GM12878 (cell line): Measurements from ENCODE around the gene RPL36. TPM values are rescaled to one million over a fixed set of nuclear protein-coding genes. Genes with fewer than 3 reads are reported as not detected.

Source experiments
- ATAC-seq: fragments of 200-7000 bp; cut with Tn5 transposase; 3 replicates; pipeline ENCODE4 v1.9.1; 2020; ENCODE audit warnings: mild to moderate bottlenecking, moderate library complexity
- BruUV-seq: library from RNA; stranded (reverse); fragments of 400-500 nt; replicated peaks from 2 replicates; lab custom pipeline; 2021; lab: Mats Ljungman, UMichigan
- CTCF ChIA-PET: fragments of 300-600 bp; sonication (Branson Sonifier 250); formaldehyde crosslinking; extraction: SDS; loops from one replicate; lab custom pipeline; 2021; ENCODE audit warnings: inconsistent platforms; lab: Yijun Ruan, JAX
- POLR2A ChIA-PET: fragments of 350-600 bp; formaldehyde crosslinking; extraction: SDS; loops from one replicate; lab custom pipeline; 2021; ENCODE audit warnings: inconsistent platforms; lab: Charles Lee
- RAD21 ChIA-PET: fragments of 300-600 bp; sonication (Branson Sonifier 250); formaldehyde crosslinking; loops from one replicate; lab custom pipeline; 2023; ENCODE audit warnings: antibody characterized with exemption; ENCODE audit not compliant: unreplicated experiment; lab: Charles Lee
- SMC1A ChIA-PET: fragments of 300-600 bp; sonication (Branson Sonifier 250); formaldehyde crosslinking; loops from one replicate; lab custom pipeline; 2023; ENCODE audit not compliant: unreplicated experiment, uncharacterized antibody; lab: Charles Lee
- DNase-seq: peaks from one replicate; pipeline ENCODE4 v3.0.0-alpha.2; 2011; ENCODE audit warnings: low read depth, low spot score
- FAIRE-seq: peaks from 3 replicates; lab custom pipeline; 2011; peaks lifted over from hg19 to GRCh38; lab: Jason Lieb, UNC
- H2AFZ ChIP-seq: 2 replicates; pipeline ENCODE4 v1.6.0; 2011; ENCODE audit warnings: low read depth, low read length, control low read depth; ENCODE audit not compliant: control insufficient read depth
- H3K27ac ChIP-seq: 2 replicates; pipeline ENCODE4 v1.5.1; 2011; ENCODE audit warnings: control low read depth; ENCODE audit not compliant: control insufficient read depth, insufficient read depth
- H3K27me3 ChIP-seq, 2 experiments: replicated peaks in 1 of 2; 2 replicates each; pipeline versions ENCODE4 v1.6.0 to v1.6.1; 2011; ENCODE audit warnings: low read length in 1 of 2; ENCODE audit not compliant: control insufficient read depth in 2 of 2, insufficient read depth in 2 of 2
- H3K36me3 ChIP-seq, 2 experiments: 2 replicates each; pipeline ENCODE4 v1.5.1; 2011; ENCODE audit warnings: low read length in 1 of 2; ENCODE audit not compliant: control insufficient read depth in 2 of 2, insufficient read depth in 2 of 2
- H3K4me1 ChIP-seq: 2 replicates; pipeline ENCODE4 v1.6.1; 2011; ENCODE audit warnings: mild to moderate bottlenecking, low read length, moderate library complexity, mixed read lengths; ENCODE audit not compliant: control insufficient read depth, insufficient read depth
- H3K4me2 ChIP-seq: 2 replicates; pipeline ENCODE4 v1.6.0; 2011; ENCODE audit warnings: control low read depth; ENCODE audit not compliant: control insufficient read depth, insufficient read depth
- H3K4me3 ChIP-seq: fragments of 200-600 bp; sonication (generic); 2 replicates; pipeline ENCODE4 v1.5.1; 2016
- H3K79me2 ChIP-seq: 2 replicates; pipeline ENCODE4 v1.6.0; 2011; ENCODE audit warnings: low read length; ENCODE audit not compliant: control insufficient read depth, insufficient read depth
- H3K9ac ChIP-seq: 2 replicates; pipeline ENCODE4 v1.8.0; 2011; ENCODE audit warnings: low read length, control low read depth, mixed read lengths; ENCODE audit not compliant: control insufficient read depth, insufficient read depth
- H3K9me3 ChIP-seq: replicated peaks from 3 replicates; pipeline ENCODE4 v1.5.1; 2011; ENCODE audit warnings: mild to moderate bottlenecking, low read length; ENCODE audit not compliant: control insufficient read depth, insufficient read depth
- H4K20me1 ChIP-seq: 2 replicates; pipeline ENCODE4 v1.6.0; 2011; ENCODE audit not compliant: control insufficient read depth, insufficient read depth
- ATF7 ChIP-seq: fragments of 450-650 bp; IDR thresholded peaks from 2 replicates; pipeline ENCODE4 v1.6.1; 2016; ENCODE audit warnings: low read depth, mild to moderate bottlenecking
- CBFB ChIP-seq: IDR thresholded peaks from 2 replicates; pipeline ENCODE4 v1.6.1; 2016; ENCODE audit warnings: antibody characterized with exemption, low read depth
- EP300 ChIP-seq, 2 experiments: fragments of 150-350 bp in 1 of 2; IDR thresholded peaks; 2 replicates each; pipeline ENCODE4 v1.6.1; 2011 to 2012; ENCODE audit warnings: low read depth in 2 of 2, low read length in 2 of 2, borderline replicate concordance in 1 of 2, improper control_type of control experiment in 1 of 2, inconsistent platforms in 1 of 2; ENCODE audit not compliant: control insufficient read depth in 1 of 2
- GATAD2B ChIP-seq: fragments of 450-650 bp; conservative IDR thresholded peaks from 2 replicates; pipeline ENCODE4 v1.6.1; 2017; ENCODE audit warnings: low read depth, mild to moderate bottlenecking, moderate library complexity
- PAX8 ChIP-seq: fragments of 450-650 bp; IDR thresholded peaks from 2 replicates; pipeline ENCODE4 v1.6.1; 2017; ENCODE audit warnings: mild to moderate bottlenecking, moderate library complexity
- PML ChIP-seq: IDR thresholded peaks from 2 replicates; pipeline ENCODE4 v1.6.1; 2012; ENCODE audit warnings: low read length, inconsistent platforms
- POLR2A ChIP-seq: IDR thresholded peaks from 2 replicates; pipeline ENCODE4 v1.6.1; 2011; ENCODE audit warnings: low read depth, mild to moderate bottlenecking, low read length
- POLR2AphosphoS5 ChIP-seq: IDR thresholded peaks from 2 replicates; pipeline ENCODE4 v1.6.1; 2011; ENCODE audit warnings: mild to moderate bottlenecking, low read length, inconsistent platforms
- SMAD5 ChIP-seq: IDR thresholded peaks from 2 replicates; pipeline ENCODE4 v1.6.1; 2016; ENCODE audit warnings: antibody characterized with exemption, low read depth
- TCF12 ChIP-seq: IDR thresholded peaks from 2 replicates; pipeline ENCODE4 v1.6.1; 2011; ENCODE audit warnings: low read depth, mild to moderate bottlenecking, low read length
- ZNF592 ChIP-seq: fragments of 450-650 bp; IDR thresholded peaks from 2 replicates; pipeline ENCODE4 v1.6.1; 2017; ENCODE audit warnings: mild to moderate bottlenecking, moderate library complexity
- ZSCAN29 ChIP-seq: fragments of 450-650 bp; IDR thresholded peaks from 2 replicates; pipeline ENCODE4 v1.6.1; 2017; ENCODE audit warnings: mild to moderate bottlenecking, moderate library complexity
- WGBS: methylation state at CpG from one replicate; pipeline ENCODE4 v1.1.6; 2016; ENCODE audit warnings: low lambda C conversion rate; ENCODE audit not compliant: insufficient replicate concordance, insufficient coverage; ENCODE audit errors: missing lambda C conversion rate; 5-methylcytosine and 5-hydroxymethylcytosine counted together
- in situ Hi-C: fragments of 300-500 bp; cut with MboI; formaldehyde crosslinking; loops from 9 replicates; pipeline ENCODE4 v1.14.3; 2018; ENCODE audit warnings: mixed read lengths
- intact Hi-C: fragments of 100-400 bp; cut with micrococcal nuclease; formaldehyde crosslinking; loops from one replicate; pipeline ENCODE4 v1.14.2; 2022; ENCODE audit not compliant: unreplicated experiment
- polyA plus RNA-seq, 11 experiments: library from polyadenylated mRNA; depleted of rRNA in 4 of 11; unstranded in 6 of 11; stranded (reverse) in 5 of 11; fragments of >200 nt; fragmentation: Nextera tagmentation in 4 of 11; fragmentation: Illumina TruSeq in 1 of 11; extraction: Ambion mirVana in 4 of 11; extraction: Trizol in 1 of 11; gene quantifications; 1 replicate in 1 of 11; 2 replicates in 10 of 11; pipeline versions ENCODE4 v1.2.1 to v1.2.3, GENCODE V29; 2011 to 2016; ENCODE audit warnings: inconsistent platforms in 2 of 11, missing spikeins in 2 of 11, low read depth in 1 of 11
- total RNA-seq, 4 experiments: library from RNA; depleted of rRNA in 3 of 4; stranded (reverse); fragments of >200 nt in 3 of 4; fragmentation: Illumina TruSeq in 1 of 4; extraction: Trizol in 1 of 4; gene quantifications; 2 replicates each; pipeline versions ENCODE4 v1.2.1 to v1.2.3, GENCODE V29; 2013 to 2021

RPL36 gene
- total and polyA plus RNA-seq, 10 of the 15 experiments (the other 5 are each of a cell fraction or from before 2014, with no cell fraction given) = 374 to 4,942 (median 2,053) TPM

- ATAC-seq (no peak), DNase-seq (no peak), FAIRE-seq (no peak)
- CTCF ChIA-PET = no interaction called here
- Histone ChIP-seq H3K9ac (peak overlapping the region; percentile 30; the same call in 1 of the 2 replicates), H3K27me3 (no peaks in the 10 kb centered on the region), H3K27ac (no peak overlapping the region), H3K4me3 (peak overlapping the region; percentile 94; the same call in 1 of the 2 replicates), H3K4me1 (peaks cover 10% of the 10 kb centered on the region), H3K36me3 (peaks cover 9 to 57% of the 10 kb centered on the region in 2 experiments), H2AFZ (no peak overlapping the region), H3K79me2 (peaks cover 49% of the 10 kb centered on the region), H3K4me2 (peak overlapping the region; percentile 64; the same call in 1 of the 2 replicates), H4K20me1 (no peaks in the 10 kb centered on the region; the same call in none of the 2 replicates), H3K9me3 (no peaks in the 10 kb centered on the region)
- intact Hi-C loops = no loop called here
- in situ Hi-C loops = no loop called here
- POLR2A ChIA-PET = interaction anchor here (0.5 kb wide), 1 partner anchor 19 kb away, joined by 4 read pairs; no protein-coding TSS in a partner anchor
- BruUV-seq = no TSS peak
- TF ChIP-seq PAX8 (no peak), ATF7 (no peak), SMAD5 (peak; percentile 30; the same call in 1 of the 2 replicates), ZSCAN29 (no peak), PML (peak; percentile 58; the same call in 1 of the 2 replicates), TCF12 (no peak), EP300 (IDR thresholded peaks at IDR 0.05; ENCODE audit: borderline replicate concordance in 1 of 2, control insufficient read depth in 1 of 2, low read depth in 2 of 2, low read length in 2 of 2) (no peak), POLR2A (peak; percentile 79), GATAD2B (no peak), POLR2AphosphoS5 (peak; percentile 75), CBFB (no peak), ZNF592 (no peak)
- SMC1A ChIA-PET = no interaction called here
- 73% methylated on average over 39 of the region's 39 CpGs for WGBS
- RAD21 ChIA-PET = no interaction called here
Observed at GRCh38 chr19:5693195-5694166, 3.4 kb downstream of the RPL36 start.
